Measurements from ENCODE around the gene MARCHF9.

- TF ChIP-seq CTCF (IDR thresholded peaks at IDR 0.05) (no peak), POLR2A (IDR thresholded peaks at IDR 0.05) (no peak)
Observed at GRCh38 chr12:57755194-57755453, 221 bp downstream of the MARCHF9 start.
